OCI-LY7 (cell line): Measurements from ENCODE around the gene MFAP2. TPM values are rescaled to one million over a fixed set of nuclear protein-coding genes. Genes with fewer than 3 reads are reported as not detected.

Source experiments
- BruUV-seq: library from RNA; stranded (reverse); fragments of 400-500 nt; replicated peaks from 2 replicates; lab custom pipeline; 2021; lab: Mats Ljungman, UMichigan
- CTCF ChIA-PET: fragments of 300-600 bp; sonication (Branson Sonifier 250); formaldehyde crosslinking; loops from one replicate; lab custom pipeline; 2022; ENCODE audit warnings: antibody characterized with exemption; ENCODE audit not compliant: unreplicated experiment; lab: Charles Lee
- POLR2A ChIA-PET: fragments of 300-600 bp; sonication (Branson Sonifier 250); formaldehyde crosslinking; loops from one replicate; lab custom pipeline; 2022; ENCODE audit warnings: antibody characterized with exemption; lab: Charles Lee
- DNase-seq: peaks from one replicate; pipeline ENCODE4 v3.0.0-alpha.2; 2015; ENCODE audit warnings: low spot score
- H2AFZ ChIP-seq: fragments of 200-600 bp; sonication (generic), shearing (Covaris generic); 2 replicates; pipeline ENCODE4 v1.6.1; 2014; ENCODE audit warnings: mild to moderate bottlenecking, antibody characterized with exemption, low read length, moderate library complexity
- H3K27ac ChIP-seq: fragments of 200-600 bp; sonication (generic); 2 replicates; pipeline ENCODE4 v1.5.1; 2014; ENCODE audit warnings: mixed run types, low read depth, mild to moderate bottlenecking, moderate library complexity, low read length, inconsistent platforms; ENCODE audit not compliant: poor library complexity, severe bottlenecking
- H3K36me3 ChIP-seq: fragments of 200-600 bp; sonication (generic); 2 replicates; pipeline ENCODE4 v1.6.1; 2014; ENCODE audit warnings: mild to moderate bottlenecking, antibody characterized with exemption, low read length, moderate library complexity, mixed read lengths; ENCODE audit not compliant: insufficient read depth
- H3K4me1 ChIP-seq: fragments of 200-600 bp; sonication (generic); 2 replicates; pipeline ENCODE4 v1.5.1; 2014; ENCODE audit warnings: mild to moderate bottlenecking, low read length; ENCODE audit not compliant: insufficient read depth, poor library complexity, severe bottlenecking
- H3K4me2 ChIP-seq: fragments of 200-600 bp; sonication (generic); 2 replicates; pipeline ENCODE4 v1.6.1; 2014; ENCODE audit warnings: mild to moderate bottlenecking, low read length
- H3K4me3 ChIP-seq: fragments of 200-600 bp; sonication (generic); 2 replicates; pipeline ENCODE4 v1.5.1; 2014; ENCODE audit warnings: mild to moderate bottlenecking, low read depth, low read length; ENCODE audit not compliant: poor library complexity, severe bottlenecking
- H3K79me2 ChIP-seq: fragments of 200-600 bp; sonication (generic); 2 replicates; pipeline ENCODE4 v1.6.1; 2016; ENCODE audit warnings: low read depth, mild to moderate bottlenecking, low read length, moderate library complexity, mixed read lengths; ENCODE audit not compliant: insufficient read depth
- H3K9me2 ChIP-seq: fragments of 200-600 bp; sonication (generic); 2 replicates; pipeline ENCODE4 v1.6.1; 2016; ENCODE audit warnings: mild to moderate bottlenecking, low read length, mixed read lengths; ENCODE audit not compliant: insufficient read depth
- H3K9me3 ChIP-seq: fragments of 200-600 bp; sonication (generic); 2 replicates; pipeline ENCODE4 v1.6.1; 2014; ENCODE audit warnings: mild to moderate bottlenecking, mixed run types, low read length, mixed read lengths
- H4K20me1 ChIP-seq: fragments of 200-600 bp; sonication (generic); 2 replicates; pipeline ENCODE4 v1.6.1; 2014; ENCODE audit warnings: mild to moderate bottlenecking, antibody characterized with exemption, low read length, moderate library complexity, mixed read lengths; ENCODE audit not compliant: insufficient read depth
- CTCF ChIP-seq: fragments of 200-600 bp; sonication (generic); conservative IDR thresholded peaks from 2 replicates; pipeline ENCODE4 v1.5.1; 2014; ENCODE audit warnings: mild to moderate bottlenecking, antibody characterized with exemption, low read length, moderate library complexity, mixed read lengths
- EZH2phosphoT487 ChIP-seq: fragments of 200-600 bp; sonication (generic); IDR thresholded peaks from 2 replicates; pipeline ENCODE4 v1.6.1; 2018; ENCODE audit warnings: low read depth, borderline replicate concordance, mild to moderate bottlenecking, mixed run types, antibody characterized with exemption, low read length, moderate library complexity, mixed read lengths
- intact Hi-C: fragments of 100-400 bp; cut with micrococcal nuclease; formaldehyde crosslinking; loops from one replicate; pipeline ENCODE4 v1.10.0; 2022; ENCODE audit not compliant: unreplicated experiment
- total RNA-seq, 2 experiments: library from RNA; depleted of rRNA in 1 of 2; stranded (reverse); fragments of >200 nt in 1 of 2; shearing (Covaris generic) in 1 of 2; gene quantifications; 2 replicates each; pipeline ENCODE4 v1.2.3, GENCODE V29; 2014 to 2022

MFAP2 gene
- total RNA-seq, 2 experiments from 2014 or later, result not detected

- DNase-seq, result no peak
- Histone ChIP-seq H3K79me2 (no peaks in the 10 kb centered on the region), H3K27ac (no peak overlapping the region), H2AFZ (no peak overlapping the region), H3K4me3 (no peak overlapping the region), H3K36me3 (peaks cover 18% of the 10 kb centered on the region), H3K4me1 (no peaks in the 10 kb centered on the region), H4K20me1 (no peaks in the 10 kb centered on the region), H3K9me2 (no peaks in the 10 kb centered on the region), H3K9me3 (no peaks in the 10 kb centered on the region), H3K4me2 (no peak overlapping the region)
- intact Hi-C loops, result no loop called here
- CTCF ChIA-PET, result interaction anchor here (0.6 kb wide), 1 partner anchor 15 kb away, joined by 3 read pairs; no protein-coding TSS in a partner anchor
- BruUV-seq, result no TSS peak
- POLR2A ChIA-PET, result no interaction called here
- TF ChIP-seq CTCF (no peak), EZH2phosphoT487 (no peak)
Measured at GRCh38 chr1:17001760-17002523, 21.5 kb upstream of the MFAP2 start.

- no peak for TF ChIP-seq EZH2phosphoT487
- peak; percentile 30; the same call in 1 of the 2 replicates for TF ChIP-seq CTCF
- Histone ChIP-seq H4K20me1 (no peaks in the 10 kb centered on the region), H3K79me2 (no peaks in the 10 kb centered on the region), H3K9me3 (no peaks in the 10 kb centered on the region), H3K4me2 (no peak overlapping the region), H3K9me2 (no peaks in the 10 kb centered on the region), H3K36me3 (peaks cover 24% of the 10 kb centered on the region), H3K27ac (no peak overlapping the region), H2AFZ (no peak overlapping the region), H3K4me1 (no peaks in the 10 kb centered on the region), H3K4me3 (no peak overlapping the region)
- CTCF ChIA-PET, result no interaction called here
- POLR2A ChIA-PET, result no interaction called here
- intact Hi-C loops, result no loop called here
- no TSS peak for BruUV-seq
- no peak for DNase-seq
Measured at GRCh38 chr1:16999863-17000262, 19.4 kb upstream of the MFAP2 start.

- CTCF ChIA-PET, result no interaction called here
- H3K9me2 ChIP-seq, result no peaks in the 10 kb centered on the region
Measured at GRCh38 chr1:16998589-16998988, 18.2 kb upstream of the MFAP2 start.

More at GRCh38 chr1:16998589-16998988, 18.2 kb upstream of the MFAP2 start:
- no peaks in the 10 kb centered on the region for H3K4me1 ChIP-seq
- TF ChIP-seq CTCF, result no peak
- TF ChIP-seq EZH2phosphoT487, result no peak
- BruUV-seq, result no TSS peak
- no peaks in the 10 kb centered on the region for H4K20me1 ChIP-seq
- POLR2A ChIA-PET, result no interaction called here
- intact Hi-C loops, result no loop called here
- H3K4me3 ChIP-seq, result no peak overlapping the region
- H3K27ac ChIP-seq, result no peak overlapping the region
- no peak overlapping the region for H2AFZ ChIP-seq
- peaks cover 16% of the 10 kb centered on the region for H3K36me3 ChIP-seq
- H3K79me2 ChIP-seq, result no peaks in the 10 kb centered on the region
- no peak overlapping the region for H3K4me2 ChIP-seq
- no peak for DNase-seq
- H3K9me3 ChIP-seq, result no peaks in the 10 kb centered on the region
